Transverse colon (tissue), 4 donors: Measurements from ENCODE around the gene PPY.

Source experiments
- CTCF ChIP-seq, 5 experiments: fragments of 200-600 bp in 3 of 5; fragments of 450-650 bp in 2 of 5; sonication (generic) in 3 of 5; IDR thresholded peaks; 1 replicate in 2 of 5; 2 replicates in 3 of 5; pipeline ENCODE4 v1.5.1; 2016 to 2017; ENCODE audit warnings: antibody characterized with exemption in 5 of 5, inconsistent platforms in 3 of 5, mild to moderate bottlenecking in 2 of 5, moderate library complexity in 1 of 5
- EP300 ChIP-seq: sonication (generic); formaldehyde crosslinking; IDR thresholded peaks from one replicate; pipeline ENCODE4 v1.6.1; 2017; ENCODE audit warnings: antibody characterized with exemption, low read depth
- POLR2A ChIP-seq: fragments of 450-650 bp; IDR thresholded peaks from one replicate; pipeline ENCODE4 v1.6.1; 2016; ENCODE audit warnings: antibody characterized with exemption, mild to moderate bottlenecking, moderate library complexity
- POLR2AphosphoS5 ChIP-seq, 3 donors: sonication (generic); formaldehyde crosslinking; IDR thresholded peaks; one replicate each; pipeline ENCODE4 v1.6.1; 2016; ENCODE audit warnings: antibody characterized with exemption in 3 of 3

- no peak for TF ChIP-seq CTCF (IDR thresholded peaks at IDR 0.05)
- no peak for TF ChIP-seq POLR2AphosphoS5 (IDR thresholded peaks at IDR 0.05)
- TF ChIP-seq POLR2A: no peak
- TF ChIP-seq EP300: no peak
Measured at GRCh38 chr17:43920500-43921095, 21.7 kb downstream of the PPY start.
